Right lung (tissue), 10 donors: ENCODE data around the gene CHST10. TPM values are rescaled to one million over a fixed set of nuclear protein-coding genes. Genes with fewer than 3 reads are reported as not detected.
A peak's percentile ranks its signal among the peaks of the same experiment; 100 is the strongest.
"Not testable (repeated sequence)": the region's sequence is repeated elsewhere in the genome, so short reads cannot be mapped to it uniquely, and the experiment has no call there.

Experiments used
- DNase-seq, 2 donors: peaks; one replicate each; pipeline ENCODE4 v3.0.0-alpha.2; 2013
- long read RNA-seq, 8 donors: transcript quantifications; one replicate each; lab custom pipeline, GENCODE V29; 2026
- polyA plus RNA-seq, 5 donors: library from polyadenylated mRNA; unstranded; fragments of 120-200 nt; gene quantifications; one replicate each; pipeline versions ENCODE4 v1.2.1 to v1.2.3, GENCODE V29; 2013; ENCODE audit warnings: inconsistent platforms in 1 of 5, low replicate concordance in 1 of 5; ENCODE audit not compliant: insufficient read length in 5 of 5, insufficient read depth in 1 of 5

The CHST10 gene, protein sequence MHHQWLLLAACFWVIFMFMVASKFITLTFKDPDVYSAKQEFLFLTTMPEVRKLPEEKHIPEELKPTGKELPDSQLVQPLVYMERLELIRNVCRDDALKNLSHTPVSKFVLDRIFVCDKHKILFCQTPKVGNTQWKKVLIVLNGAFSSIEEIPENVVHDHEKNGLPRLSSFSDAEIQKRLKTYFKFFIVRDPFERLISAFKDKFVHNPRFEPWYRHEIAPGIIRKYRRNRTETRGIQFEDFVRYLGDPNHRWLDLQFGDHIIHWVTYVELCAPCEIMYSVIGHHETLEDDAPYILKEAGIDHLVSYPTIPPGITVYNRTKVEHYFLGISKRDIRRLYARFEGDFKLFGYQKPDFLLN
- 10 to 100 TPM; 26.6 to 30.7 (median 28.8) TPM for polyA plus RNA-seq
- long read RNA-seq, donor 1, transcript CHST10-201 (7 exons, 2,842 nt), result major isoform, 9 of 10 reads
- long read RNA-seq, donor 1, partial matches to known transcripts, result 0 of 10 reads
- long read RNA-seq, donor 1, other reads (novel, unspliced or antisense), result 0 of 10 reads
- long read RNA-seq, donor 2, transcript CHST10-201 (7 exons, 2,842 nt), result major isoform, 5 of 5 reads
- long read RNA-seq, donor 2, partial matches to known transcripts, result 0 of 5 reads
- long read RNA-seq, donor 2, other reads (novel, unspliced or antisense), result 0 of 5 reads
- long read RNA-seq, donor 3, transcript CHST10-201 (7 exons, 2,842 nt), result major isoform, 11 of 11 reads
- long read RNA-seq, donor 3, partial matches to known transcripts, result 0 of 11 reads
- long read RNA-seq, donor 3, other reads (novel, unspliced or antisense), result 0 of 11 reads
- long read RNA-seq, donor 4, partial matches to known transcripts, result 0 of 3 reads
- long read RNA-seq, donor 4, other reads (novel, unspliced or antisense), result 0 of 3 reads
- long read RNA-seq, donor 5, transcript CHST10-201 (7 exons, 2,842 nt), result major isoform, 5 of 5 reads
- long read RNA-seq, donor 5, partial matches to known transcripts, result 0 of 5 reads
- long read RNA-seq, donor 5, other reads (novel, unspliced or antisense), result 0 of 5 reads
- long read RNA-seq, donor 6, transcript CHST10-201 (7 exons, 2,842 nt), result major isoform, 11 of 12 reads
- long read RNA-seq, donor 6, partial matches to known transcripts, result 0 of 12 reads
- long read RNA-seq, donor 6, other reads (novel, unspliced or antisense), result 0 of 12 reads
- long read RNA-seq, donor 7, transcript CHST10-201 (7 exons, 2,842 nt), result major isoform, 6 of 19 reads
- long read RNA-seq, donor 7, partial matches to known transcripts, result 13 of 19 reads
- long read RNA-seq, donor 7, other reads (novel, unspliced or antisense), result 0 of 19 reads
- long read RNA-seq, donor 8, partial matches to known transcripts, result 0 of 2 reads
- long read RNA-seq, donor 8, other reads (novel, unspliced or antisense), result 0 of 2 reads

DNA sequence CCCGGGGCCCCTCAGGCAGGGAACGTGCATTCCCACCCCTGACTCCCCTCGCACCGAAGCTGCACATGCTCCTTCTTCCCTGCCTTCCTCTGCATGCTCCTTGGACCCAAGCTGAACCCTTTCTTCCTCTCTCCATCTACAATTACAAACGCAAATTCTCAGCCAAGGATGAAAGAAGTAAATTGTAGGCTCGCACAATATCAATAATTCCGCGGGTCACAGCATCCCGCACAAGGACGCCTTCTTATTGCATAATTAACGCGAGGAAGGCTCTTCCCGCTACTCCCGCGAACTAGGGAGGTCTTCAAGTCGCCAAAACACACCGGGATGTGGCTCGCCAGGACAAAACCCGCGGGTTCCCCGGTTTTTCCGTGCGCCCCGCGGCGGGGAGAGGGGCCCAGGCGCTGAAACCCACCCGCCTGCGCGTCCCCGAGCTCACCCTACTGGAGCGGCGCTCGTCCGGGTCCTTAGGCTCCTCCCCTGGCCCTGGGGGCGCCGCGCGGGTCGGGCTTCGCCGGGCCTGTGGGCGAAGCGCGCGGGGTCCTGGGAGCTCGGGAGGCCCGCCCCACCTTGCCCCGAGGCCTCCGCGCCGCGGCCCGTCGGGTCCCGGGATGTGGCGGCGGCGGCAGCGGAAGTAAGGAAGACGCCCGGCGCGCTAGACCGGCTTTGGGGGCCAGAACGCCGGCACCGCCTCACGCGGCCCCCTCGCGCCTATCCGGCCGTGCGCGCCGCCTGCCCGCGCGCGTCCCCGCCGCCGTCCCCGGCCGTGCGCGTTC lies at the start of gene CHST10:
TSS of gene CHST10 (minus strand) at position 734 of the 776 bp plus-strand sequence. CDS start 10,993 bp downstream, outside the sequence.
- DNase-seq, result peak; percentile 62 to 65

DNA sequence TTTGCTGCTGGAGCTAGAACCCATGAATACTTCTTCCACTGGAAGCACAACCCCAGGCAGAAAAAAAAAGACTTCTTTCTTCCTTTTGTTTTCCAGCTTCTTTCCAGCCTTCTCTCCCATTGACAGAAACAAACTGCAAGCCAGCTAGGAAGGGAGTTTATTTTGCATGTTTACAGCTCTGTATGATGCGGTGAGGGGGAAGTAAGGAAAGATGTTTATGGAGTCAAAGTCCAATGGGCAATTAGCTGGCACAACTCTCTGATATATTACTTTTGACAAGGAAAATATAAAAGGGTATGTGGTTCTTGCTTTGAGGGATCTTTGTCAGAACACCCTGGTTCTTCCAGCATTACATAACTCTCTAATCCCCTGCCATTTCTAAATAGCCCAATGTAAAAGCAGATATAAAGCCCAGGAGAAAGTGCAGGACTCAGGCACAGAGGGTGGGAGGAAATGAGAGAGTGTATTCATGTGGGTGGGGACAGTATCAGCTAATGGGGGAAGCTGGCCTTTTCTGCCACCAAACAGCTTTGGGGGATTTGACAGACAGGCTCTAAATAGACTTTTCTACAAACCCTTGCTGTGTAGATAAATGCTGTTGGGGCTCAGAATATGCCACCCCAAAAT lies 43.5 kb upstream of the CHST10 start:
- DNase-seq, result no peak

DNA sequence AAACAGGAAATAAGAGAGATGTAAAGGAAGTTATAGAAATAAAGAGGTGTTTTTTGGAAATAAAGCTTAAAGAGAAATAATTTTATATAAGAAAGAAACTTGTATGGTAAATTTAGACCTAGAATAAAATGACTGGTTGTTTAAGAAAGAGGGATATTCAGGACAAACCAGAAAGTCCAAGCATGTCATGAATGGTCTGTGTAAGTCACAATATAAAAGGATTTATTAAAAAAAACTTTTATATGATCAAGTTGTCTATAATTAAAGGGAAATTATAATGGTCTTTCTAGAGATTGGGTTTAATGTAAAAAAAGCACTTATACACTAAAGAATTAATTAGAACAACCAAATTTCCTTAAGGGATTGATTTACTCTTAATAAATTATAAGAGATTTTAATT lies 38.9 kb upstream of the CHST10 start:
- not testable (repeated sequence) for DNase-seq

DNA sequence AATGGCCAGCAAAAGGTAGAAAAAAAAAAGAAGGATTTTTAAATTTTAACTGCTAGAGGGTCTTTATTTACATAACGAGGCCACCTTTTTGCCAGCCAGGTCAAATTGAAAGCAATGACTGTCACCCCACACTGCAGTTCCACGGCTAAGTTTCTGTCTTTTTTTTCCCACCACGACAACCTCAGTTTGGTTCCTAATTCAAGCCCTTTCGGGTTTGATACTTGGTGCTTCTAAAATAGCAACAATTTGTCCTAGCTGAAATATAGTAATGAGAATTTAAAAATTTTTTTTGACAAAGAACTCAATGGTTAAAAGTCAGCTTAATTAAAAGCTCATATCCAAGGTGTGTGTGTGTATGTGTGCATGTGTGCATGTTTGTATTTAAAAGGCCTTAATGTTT lies 36.4 kb upstream of the CHST10 start:
- no peak for DNase-seq

DNA sequence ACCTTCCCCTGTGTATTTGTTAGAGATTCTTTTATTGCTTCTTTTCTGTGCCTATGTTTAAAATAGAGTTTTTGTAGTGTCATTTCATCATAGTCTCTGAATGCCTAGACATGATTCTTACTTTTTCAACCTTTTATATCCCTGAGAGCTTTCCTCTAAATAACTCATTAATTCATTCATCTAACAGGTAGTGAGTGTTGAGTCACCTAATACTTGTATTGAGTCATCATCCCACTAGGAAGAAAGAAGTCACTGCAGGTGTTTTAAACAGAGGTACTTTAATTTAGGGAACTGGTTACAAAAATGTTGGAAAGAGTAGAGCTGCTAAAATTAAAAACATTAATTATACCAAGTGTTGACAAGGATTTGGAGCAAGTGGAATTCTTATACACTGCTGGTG lies 34.3 kb upstream of the CHST10 start:
- no peak for DNase-seq

DNA sequence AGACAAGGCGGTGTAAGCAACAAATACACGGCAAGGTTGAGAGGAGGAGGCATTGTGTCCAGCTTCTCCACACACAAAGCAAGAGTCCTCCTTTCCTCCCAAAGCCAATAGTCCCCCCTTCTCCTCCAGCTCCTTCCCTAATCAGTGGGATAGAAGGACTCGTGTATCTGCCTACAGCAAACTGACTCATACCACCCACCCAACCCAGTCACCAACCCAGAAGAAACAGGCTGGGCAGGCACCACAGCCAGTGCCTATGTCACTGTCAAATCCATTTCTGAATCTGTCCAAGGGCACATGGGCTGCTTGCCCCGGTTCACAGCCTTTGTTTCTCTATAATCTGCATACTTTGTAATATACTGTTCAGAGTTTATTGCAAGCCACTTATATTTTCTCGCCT lies 33.6 kb upstream of the CHST10 start:
- DNase-seq, result no peak

DNA sequence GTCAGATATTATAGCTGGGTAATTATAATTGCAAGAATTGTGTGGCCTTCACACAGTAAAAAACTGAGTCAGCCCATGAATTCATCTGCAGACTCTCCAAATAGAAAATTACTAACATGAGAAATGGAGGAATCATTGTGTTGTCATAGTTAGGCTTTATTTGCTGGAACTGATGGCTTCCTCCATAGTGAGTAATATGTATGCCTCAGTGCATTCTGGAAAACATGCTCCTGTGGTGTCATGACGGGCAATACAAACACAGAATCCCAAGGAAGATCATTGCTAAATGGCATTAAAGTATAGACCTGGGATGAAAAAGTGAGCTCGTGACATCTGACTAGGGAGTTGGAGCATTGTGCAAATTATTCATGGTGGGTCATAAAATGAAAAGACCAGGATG lies 29.2 kb upstream of the CHST10 start:
- DNase-seq, result no peak

DNA sequence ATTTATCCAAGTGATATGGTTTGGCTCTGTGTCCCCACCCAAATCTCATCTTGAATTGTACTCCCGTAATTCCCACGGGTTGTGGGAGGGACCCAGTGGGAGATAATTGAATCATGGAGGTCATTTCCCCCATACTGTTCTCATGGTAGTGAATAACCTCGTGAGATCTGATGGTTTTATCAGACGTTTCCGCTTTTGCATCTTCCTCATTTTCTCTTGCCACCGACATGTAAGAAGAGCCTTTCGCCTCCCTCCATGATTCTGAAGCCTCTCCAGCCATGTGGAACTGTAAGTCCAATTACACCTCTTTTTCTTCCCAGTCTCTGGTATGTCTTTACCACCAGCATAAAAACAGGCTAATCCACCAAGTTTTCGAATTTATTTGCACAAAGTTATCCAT lies 20.3 kb upstream of the CHST10 start:
- no peak for DNase-seq

DNA sequence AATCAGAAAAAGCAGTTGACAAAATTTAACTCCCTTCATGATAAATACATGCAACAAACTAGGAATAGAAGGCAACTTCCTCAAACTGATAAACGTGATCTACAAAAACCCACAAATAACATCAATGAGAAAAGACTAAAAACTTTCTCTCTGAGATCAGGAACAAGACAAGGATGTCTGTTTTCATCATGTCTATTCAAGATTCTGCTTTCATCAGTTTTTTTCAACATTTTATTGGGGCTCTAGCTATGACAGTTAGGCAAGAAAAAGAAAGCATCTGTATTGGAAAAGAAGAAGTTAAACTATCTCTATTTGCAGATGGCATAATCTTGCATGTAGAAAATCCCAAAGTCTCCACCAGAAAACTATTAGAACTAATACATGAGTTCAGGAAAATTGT lies 12.3 kb upstream of the CHST10 start:
- DNase-seq, result no peak

DNA sequence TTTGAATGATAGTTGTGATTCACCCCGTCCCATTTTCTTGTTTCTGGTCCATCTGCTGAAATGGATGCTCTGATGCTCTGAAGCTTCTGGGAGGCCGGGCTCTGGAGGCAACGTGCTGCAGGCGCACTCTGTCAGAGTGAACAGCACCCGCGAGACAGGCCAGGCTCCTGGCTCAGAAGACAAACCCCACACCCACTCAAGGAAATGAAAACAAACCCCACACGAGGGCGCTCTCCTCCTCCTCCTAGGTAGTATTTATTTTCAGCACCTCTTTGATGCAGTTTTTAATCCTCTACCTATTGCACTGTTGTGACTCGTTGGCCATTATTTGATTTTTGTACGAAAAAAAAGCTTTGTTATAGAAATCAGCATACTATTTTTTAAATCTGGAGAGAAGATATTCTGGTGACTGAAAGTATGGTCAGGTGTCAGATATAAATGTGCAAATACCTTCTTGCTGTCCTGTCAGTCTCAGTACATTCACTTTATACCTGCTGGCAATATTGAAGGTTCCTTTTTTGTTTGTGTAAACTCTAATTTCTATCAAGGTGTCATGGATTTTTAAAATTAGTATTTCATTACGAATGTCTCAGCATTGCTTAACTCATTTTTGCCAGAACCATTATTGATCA lies 10.3 kb upstream of the CHST10 start:
- no peak for DNase-seq

DNA sequence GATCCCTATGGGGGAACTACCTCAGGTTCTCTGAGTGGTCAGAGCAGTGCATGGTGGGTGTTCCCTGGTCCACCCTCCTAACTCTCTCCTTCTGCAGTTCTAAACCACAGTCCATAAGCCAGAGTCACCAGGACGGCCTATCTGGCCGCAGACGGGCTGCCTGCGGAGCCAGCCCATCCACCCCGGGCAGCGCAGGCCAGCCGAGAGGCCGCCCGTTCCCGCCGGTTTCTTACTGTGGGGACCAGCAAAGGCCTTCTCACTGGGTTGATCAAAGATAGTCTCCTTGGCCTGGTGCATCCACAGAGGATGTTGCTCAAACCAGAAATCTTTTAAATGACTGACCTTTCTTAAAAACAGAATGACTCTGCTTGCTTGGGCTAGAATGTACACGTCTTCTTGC lies 9.6 kb upstream of the CHST10 start:
- no peak for DNase-seq

DNA sequence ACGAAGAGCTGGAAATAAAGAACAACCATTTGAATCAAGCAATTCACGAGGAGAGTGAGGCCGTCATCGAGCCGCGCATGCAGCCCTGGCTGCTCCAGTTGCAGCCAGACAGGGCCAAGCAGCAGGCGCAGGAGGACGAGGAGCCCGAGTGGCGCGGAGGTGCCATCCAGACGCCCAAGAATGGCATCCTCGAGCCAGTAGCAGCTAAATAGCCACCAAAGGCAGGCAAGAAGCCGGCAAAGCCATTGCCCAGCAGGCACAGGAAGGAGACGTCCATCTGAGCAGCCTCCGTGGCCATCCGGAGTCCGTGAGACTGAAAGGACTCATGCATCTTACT lies 8.9 kb upstream of the CHST10 start:
- DNase-seq, result no peak

DNA sequence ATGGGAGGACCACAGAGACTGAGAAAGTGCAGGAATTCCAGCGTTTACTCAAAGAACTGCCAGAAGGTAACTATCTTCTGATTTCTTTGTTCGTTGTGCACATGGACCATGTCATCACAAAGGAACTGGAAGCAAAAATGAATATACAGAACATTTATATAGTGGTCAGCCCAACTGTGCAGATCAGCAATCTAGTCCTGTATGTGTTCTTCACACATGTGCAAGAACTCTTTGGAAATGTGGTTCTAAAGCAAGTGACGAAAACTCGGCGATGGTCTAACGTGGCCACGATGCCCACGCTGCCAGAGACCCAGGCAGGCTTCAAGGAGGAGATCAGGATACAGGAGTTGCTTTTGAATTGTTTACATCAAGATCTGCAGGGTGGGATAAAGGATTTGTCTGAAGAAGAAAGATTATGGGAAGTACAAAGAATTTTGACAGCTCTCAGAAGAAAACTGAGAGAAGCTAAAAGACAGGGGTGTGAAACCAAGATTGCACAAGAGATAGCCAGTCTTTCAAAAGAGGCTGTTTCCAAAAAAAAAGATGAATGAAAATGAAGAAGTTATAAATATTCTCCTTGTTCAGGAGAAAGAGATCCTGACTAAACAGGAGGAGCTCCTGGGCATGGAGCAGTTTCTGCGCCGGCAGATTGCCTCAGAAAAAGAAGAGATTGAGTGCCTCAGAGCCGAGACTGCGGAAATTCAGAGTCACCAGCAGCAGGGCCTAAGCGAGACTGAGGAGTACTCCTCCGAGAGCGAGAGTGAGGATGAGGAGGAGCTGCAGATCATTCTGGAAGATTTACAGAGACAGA lies 8.3 kb upstream of the CHST10 start:
- DNase-seq, result no peak

DNA sequence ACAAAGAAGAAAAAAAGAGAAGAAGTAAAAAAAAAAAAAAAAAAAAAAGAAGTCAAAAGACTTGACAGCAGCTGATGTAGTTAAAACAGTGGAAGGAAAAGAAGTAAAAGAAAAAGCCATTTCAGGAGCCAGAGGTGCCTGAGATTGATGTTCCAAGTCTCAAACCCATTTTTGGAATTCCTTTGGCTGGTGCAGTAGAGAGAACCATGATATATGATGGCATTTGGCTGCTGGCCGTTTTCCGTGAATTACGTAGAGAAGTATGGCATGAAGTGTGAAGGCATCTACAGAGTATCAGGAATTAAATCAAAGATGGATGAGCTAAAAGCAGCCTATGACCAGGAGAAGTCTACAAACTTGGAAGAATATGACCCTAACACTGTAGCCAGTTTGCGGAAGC lies 7.6 kb upstream of the CHST10 start:
- no peak for DNase-seq

DNA sequence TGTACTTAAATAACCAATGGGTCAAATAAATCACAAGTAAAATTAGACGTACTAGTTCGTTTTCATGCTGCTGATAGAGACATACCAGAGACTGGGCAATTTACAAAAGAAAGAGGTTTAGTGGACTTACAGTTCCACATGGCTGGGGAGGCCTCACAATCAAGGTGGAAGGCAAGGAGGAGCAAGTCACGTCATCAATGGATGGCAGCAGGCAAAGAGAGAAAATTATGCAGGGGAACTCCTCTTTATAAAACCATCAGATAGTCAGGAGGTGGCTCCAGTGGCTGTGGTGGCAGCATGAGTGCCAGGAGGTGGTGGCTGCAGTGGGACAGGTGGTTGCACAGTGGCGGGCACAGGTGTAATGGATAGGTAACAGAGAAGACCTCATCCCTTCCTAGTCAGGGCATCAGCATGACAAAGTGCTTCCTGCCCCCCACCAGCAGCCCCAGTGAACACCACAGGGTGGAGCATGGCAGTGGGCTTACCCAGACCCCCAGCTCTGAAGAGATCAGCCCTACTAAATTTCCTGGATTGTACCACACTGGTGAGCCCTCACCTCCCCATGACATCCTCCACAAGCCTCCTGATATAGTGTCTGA lies 6.9 kb upstream of the CHST10 start:
- no peak for DNase-seq

DNA sequence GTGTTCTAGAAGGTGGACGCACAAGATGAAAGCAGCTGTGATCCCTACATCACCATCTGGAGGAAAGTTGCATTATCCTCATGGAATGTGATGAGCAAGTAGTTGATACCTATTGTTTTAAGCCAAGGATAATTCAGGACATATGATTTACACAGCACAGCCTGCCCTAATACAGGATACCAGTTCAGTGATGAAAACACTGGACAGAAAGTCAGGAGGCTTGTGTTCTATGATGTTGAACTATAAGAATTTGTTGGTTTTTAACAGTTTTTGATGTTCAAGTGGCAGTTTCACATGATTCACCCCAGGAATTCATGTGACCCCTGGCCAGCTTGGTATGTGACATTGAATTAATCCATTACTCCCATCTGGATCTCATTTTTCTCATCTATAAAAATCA lies 6.2 kb upstream of the CHST10 start:
- DNase-seq, result no peak

DNA sequence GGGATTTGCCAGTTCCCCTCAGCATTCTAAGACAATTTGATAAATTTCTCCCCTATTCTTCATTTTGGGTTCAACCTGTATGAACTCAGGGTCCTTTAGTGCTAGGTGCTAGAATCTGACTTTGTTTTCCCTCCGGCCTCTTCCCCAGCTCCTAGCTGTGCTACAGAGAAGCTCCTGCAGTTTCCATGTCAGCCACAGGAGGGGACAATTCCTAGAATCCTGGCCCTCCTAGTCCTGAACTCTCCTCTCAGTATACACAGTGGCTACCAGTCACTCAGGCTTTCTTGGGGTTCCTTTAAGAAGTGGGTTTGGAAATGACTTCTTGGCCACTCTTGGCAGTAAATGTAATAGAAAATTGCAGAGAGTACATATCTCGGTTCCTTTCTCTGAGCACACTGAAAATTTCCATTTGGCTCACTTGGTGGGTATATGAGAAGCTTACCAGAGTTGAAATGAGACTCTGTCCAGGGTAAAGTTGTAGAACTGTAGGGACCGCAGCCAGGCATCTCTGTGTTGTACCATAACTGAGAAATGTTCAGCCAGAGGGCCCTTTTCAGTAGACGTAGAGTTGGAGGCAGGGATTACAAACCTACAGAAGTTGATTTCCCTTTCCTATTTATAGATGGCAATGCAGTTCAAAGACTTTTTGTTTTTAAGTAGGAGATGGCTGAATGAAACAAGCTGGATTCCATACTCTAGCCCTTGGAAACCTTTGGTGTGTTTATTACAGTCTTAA lies 5.0 kb upstream of the CHST10 start:
- peak; percentile 72 to 80 for DNase-seq

DNA sequence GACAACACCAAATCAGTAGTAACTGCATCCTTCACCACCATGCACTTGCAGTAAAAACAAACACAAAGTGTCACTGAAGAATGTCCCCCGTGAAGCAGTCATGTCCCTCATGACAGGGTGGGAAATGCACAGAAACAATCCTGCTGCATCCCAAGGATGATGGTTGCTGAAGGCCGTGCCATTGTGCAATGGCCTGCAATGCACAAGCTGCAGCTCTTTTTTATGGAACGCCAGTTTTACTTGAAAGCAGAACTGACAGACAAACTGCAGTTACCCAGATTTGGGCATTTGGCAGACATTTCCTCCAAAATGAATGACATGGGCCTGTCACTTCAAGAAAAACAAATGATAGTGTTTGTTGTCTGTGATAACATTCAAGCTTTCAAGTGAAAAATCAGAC lies 2.4 kb upstream of the CHST10 start:
- no peak for DNase-seq
